ENCODE data around the gene ADAMTS14.

Gene ADAMTS14

GRCh38 chr10:70688828-70689227, 16.5 kb downstream of the ADAMTS14 start:
- Histone ChIP-seq H3K36me3 (replicated peaks; ENCODE audit: insufficient read depth, low read length) (no peaks in the 10 kb centered on the region), H2AFZ (ENCODE audit: low read length) (no peak overlapping the region), H3K4me1 (ENCODE audit: low read length) (no peaks in the 10 kb centered on the region), H3K4me2 (ENCODE audit: low read depth, low read length) (no peak overlapping the region), H3K9me3 (replicated peaks; ENCODE audit: insufficient read depth, low read length) (no peaks in the 10 kb centered on the region), H3K9me2 (replicated peaks; ENCODE audit: insufficient read depth, low read length) (no peaks in the 10 kb centered on the region), H3F3A (ENCODE audit: insufficient read depth, low read length) (no peaks in the 10 kb centered on the region), H3K27ac (ENCODE audit: low read length) (no peak overlapping the region), H3K9ac (ENCODE audit: low read length) (no peak overlapping the region), H3K4me3 (ENCODE audit: low read length) (no peak overlapping the region), H3K27me3 (replicated peaks; ENCODE audit: insufficient read depth, low read length) (no peaks in the 10 kb centered on the region), H4K20me1 (ENCODE audit: insufficient read depth, low read length) (no peaks in the 10 kb centered on the region), H3K79me2 (ENCODE audit: low read length) (no peaks in the 10 kb centered on the region)
- TF ChIP-seq EZH2phosphoT487 (IDR thresholded peaks at IDR 0.05; ENCODE audit: low read length) = no peak
- no peak for TF ChIP-seq CTCF (IDR thresholded peaks at IDR 0.05; ENCODE audit: low read length)
- TF ChIP-seq EZH2 (optimal IDR thresholded peaks at IDR 0.05; ENCODE audit: low read depth, low read length) = no peak
- no peak for DNase-seq

GRCh38 chr10:70689661-70690060, 17.4 kb downstream of the ADAMTS14 start:
- Histone ChIP-seq H3K79me2 (ENCODE audit: low read length) (no peaks in the 10 kb centered on the region), H4K20me1 (ENCODE audit: insufficient read depth, low read length) (no peaks in the 10 kb centered on the region), H3K9me3 (replicated peaks; ENCODE audit: insufficient read depth, low read length) (no peaks in the 10 kb centered on the region), H2AFZ (ENCODE audit: low read length) (no peak overlapping the region), H3K4me2 (ENCODE audit: low read depth, low read length) (no peak overlapping the region), H3K27me3 (replicated peaks; ENCODE audit: insufficient read depth, low read length) (no peaks in the 10 kb centered on the region), H3K27ac (ENCODE audit: low read length) (no peak overlapping the region), H3F3A (ENCODE audit: insufficient read depth, low read length) (no peaks in the 10 kb centered on the region), H3K36me3 (replicated peaks; ENCODE audit: insufficient read depth, low read length) (no peaks in the 10 kb centered on the region), H3K9ac (ENCODE audit: low read length) (no peak overlapping the region), H3K4me1 (ENCODE audit: low read length) (no peaks in the 10 kb centered on the region), H3K4me3 (ENCODE audit: low read length) (no peak overlapping the region), H3K9me2 (replicated peaks; ENCODE audit: insufficient read depth, low read length) (no peaks in the 10 kb centered on the region)
- TF ChIP-seq EZH2phosphoT487 (IDR thresholded peaks at IDR 0.05; ENCODE audit: low read length) = no peak
- TF ChIP-seq EZH2 (optimal IDR thresholded peaks at IDR 0.05; ENCODE audit: low read depth, low read length) = no peak
- no peak for TF ChIP-seq CTCF (IDR thresholded peaks at IDR 0.05; ENCODE audit: low read length)
- DNase-seq = no peak

DNA sequence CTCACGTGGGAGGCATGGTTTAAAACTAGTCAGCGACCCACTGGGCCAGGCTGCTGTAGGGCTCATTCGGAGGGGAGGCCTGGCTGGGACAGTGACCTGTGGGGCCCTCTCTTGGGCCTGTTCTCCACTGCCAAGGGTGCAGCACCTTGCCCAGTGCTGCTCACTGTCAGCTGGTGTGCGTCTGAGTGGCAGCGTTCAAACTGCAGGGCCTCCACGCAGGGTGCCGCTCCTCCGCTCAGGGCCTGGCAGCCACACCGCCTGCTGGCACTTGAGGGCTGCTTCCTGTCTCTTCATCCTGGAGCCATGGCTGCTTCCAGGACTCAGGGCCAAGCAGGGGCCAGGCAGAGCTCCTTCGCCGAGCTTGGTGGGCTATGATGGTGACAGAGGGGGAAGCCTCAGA, 18.3 kb downstream of the ADAMTS14 start:
- no peak overlapping the region for H3K4me3 ChIP-seq (ENCODE audit: low read length)
- no peak overlapping the region for H3K27ac ChIP-seq (ENCODE audit: low read length)
- H3K36me3 ChIP-seq (replicated peaks; ENCODE audit: insufficient read depth, low read length) = no peaks in the 10 kb centered on the region
- no peaks in the 10 kb centered on the region for H3K9me2 ChIP-seq (replicated peaks; ENCODE audit: insufficient read depth, low read length)
- DNase-seq = no peak
- no peaks in the 10 kb centered on the region for H3F3A ChIP-seq (ENCODE audit: insufficient read depth, low read length)
- no peaks in the 10 kb centered on the region for H3K79me2 ChIP-seq (ENCODE audit: low read length)
- H4K20me1 ChIP-seq (ENCODE audit: insufficient read depth, low read length) = no peaks in the 10 kb centered on the region
- TF ChIP-seq EZH2 (optimal IDR thresholded peaks at IDR 0.05; ENCODE audit: low read depth, low read length) = no peak
- no peak for TF ChIP-seq CTCF (IDR thresholded peaks at IDR 0.05; ENCODE audit: low read length)
- TF ChIP-seq EZH2phosphoT487 (IDR thresholded peaks at IDR 0.05; ENCODE audit: low read length) = no peak
- no peaks in the 10 kb centered on the region for H3K9me3 ChIP-seq (replicated peaks; ENCODE audit: insufficient read depth, low read length)
- no peaks in the 10 kb centered on the region for H3K4me1 ChIP-seq (ENCODE audit: low read length)
- H2AFZ ChIP-seq (ENCODE audit: low read length) = no peak overlapping the region
- no peak overlapping the region for H3K9ac ChIP-seq (ENCODE audit: low read length)
- no peaks in the 10 kb centered on the region for H3K27me3 ChIP-seq (replicated peaks; ENCODE audit: insufficient read depth, low read length)
- H3K4me2 ChIP-seq (ENCODE audit: low read depth, low read length) = no peak overlapping the region
